ENCODE measurements around the gene CIAO2B.

CIAO2B gene

DNA sequence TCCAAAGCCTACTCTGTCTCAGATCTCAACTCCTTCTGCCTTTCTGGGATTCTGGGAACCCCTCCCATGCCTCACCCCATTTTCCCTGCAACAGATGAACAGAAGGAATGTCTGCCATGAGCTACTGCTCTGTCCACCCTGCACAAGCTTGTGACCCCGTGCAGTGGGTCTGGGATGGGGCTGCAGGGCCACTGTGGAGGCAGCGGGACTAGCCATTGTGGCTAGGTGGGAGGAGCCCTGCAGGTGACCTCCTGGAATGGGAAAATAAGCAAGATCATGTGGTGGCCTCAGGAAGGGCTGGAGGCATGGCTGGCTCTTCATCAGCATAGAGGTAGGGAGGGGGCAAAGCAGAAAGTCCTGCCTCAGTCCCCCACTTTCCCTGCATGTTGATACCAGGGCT, 40.1 kb downstream of the CIAO2B start:
- H3K36me3 ChIP-seq = no peaks in the 10 kb centered on the region
- no peaks in the 10 kb centered on the region for H3K27me3 ChIP-seq
- no peak overlapping the region for H3K4me3 ChIP-seq (ENCODE audit: low read depth in 1 of 2, low read length in 1 of 2)
- H3K9me3 ChIP-seq = no peaks in the 10 kb centered on the region
- H3K27ac ChIP-seq = no peak overlapping the region
- TF ChIP-seq, protein P1, sequence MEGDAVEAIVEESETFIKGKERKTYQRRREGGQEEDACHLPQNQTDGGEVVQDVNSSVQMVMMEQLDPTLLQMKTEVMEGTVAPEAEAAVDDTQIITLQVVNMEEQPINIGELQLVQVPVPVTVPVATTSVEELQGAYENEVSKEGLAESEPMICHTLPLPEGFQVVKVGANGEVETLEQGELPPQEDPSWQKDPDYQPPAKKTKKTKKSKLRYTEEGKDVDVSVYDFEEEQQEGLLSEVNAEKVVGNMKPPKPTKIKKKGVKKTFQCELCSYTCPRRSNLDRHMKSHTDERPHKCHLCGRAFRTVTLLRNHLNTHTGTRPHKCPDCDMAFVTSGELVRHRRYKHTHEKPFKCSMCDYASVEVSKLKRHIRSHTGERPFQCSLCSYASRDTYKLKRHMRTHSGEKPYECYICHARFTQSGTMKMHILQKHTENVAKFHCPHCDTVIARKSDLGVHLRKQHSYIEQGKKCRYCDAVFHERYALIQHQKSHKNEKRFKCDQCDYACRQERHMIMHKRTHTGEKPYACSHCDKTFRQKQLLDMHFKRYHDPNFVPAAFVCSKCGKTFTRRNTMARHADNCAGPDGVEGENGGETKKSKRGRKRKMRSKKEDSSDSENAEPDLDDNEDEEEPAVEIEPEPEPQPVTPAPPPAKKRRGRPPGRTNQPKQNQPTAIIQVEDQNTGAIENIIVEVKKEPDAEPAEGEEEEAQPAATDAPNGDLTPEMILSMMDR (IDR thresholded peaks at IDR 0.05) = no peak
- H3K4me1 ChIP-seq (ENCODE audit: control insufficient read depth in 1 of 2, insufficient read depth in 1 of 2, low read depth in 1 of 2, low read length in 1 of 2) = no peaks in the 10 kb centered on the region

DNA sequence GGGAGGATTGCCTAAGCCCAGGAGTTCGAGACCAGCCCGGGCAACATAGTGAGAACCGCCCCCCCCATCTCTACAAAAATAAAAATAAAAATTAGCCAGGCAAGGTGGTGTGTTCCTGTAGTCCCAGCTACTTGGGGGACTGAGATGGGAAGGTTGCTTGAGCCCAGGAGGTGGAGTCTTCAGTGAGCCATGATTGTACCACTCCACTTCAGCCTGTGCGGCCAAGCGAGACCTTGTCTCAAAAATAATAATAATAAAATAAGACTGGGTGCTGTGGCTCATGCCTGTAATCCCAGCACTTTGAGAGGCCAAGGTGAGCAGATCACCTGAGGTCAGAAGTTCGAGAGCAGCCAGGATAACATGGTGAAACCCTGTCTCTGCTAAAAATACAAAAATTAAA, 42.4 kb downstream of the CIAO2B start:
- Histone ChIP-seq H3K9me3 (no peaks in the 10 kb centered on the region), H3K27me3 (no peaks in the 10 kb centered on the region), H3K4me1 (ENCODE audit: control insufficient read depth in 1 of 2, insufficient read depth in 1 of 2, low read depth in 1 of 2, low read length in 1 of 2) (no peaks in the 10 kb centered on the region), H3K4me3 (ENCODE audit: low read depth in 1 of 2, low read length in 1 of 2) (no peak overlapping the region), H3K36me3 (no peaks in the 10 kb centered on the region), H3K27ac (no peak overlapping the region)
- TF ChIP-seq, protein P1 (IDR thresholded peaks at IDR 0.05) = no peak

DNA sequence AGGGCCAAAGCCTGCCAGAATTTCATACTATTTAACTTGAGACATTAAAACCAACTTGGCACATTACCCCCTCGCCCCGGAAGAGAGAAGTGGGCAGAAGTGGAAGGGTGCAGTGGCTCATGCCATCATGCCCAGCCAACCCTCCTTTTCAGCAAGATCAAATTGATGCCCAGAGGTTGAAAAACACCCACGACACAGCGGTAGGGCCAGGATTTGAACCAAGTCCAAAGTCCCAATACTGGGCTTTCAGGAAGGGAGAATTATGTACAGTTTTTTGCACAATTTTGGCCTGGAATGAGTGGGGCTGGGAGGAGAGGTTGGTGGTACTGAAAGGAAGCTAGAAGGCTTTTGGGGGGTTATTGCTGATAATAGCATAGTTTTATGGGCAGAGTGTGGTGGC, 42.8 kb downstream of the CIAO2B start:
- no peaks in the 10 kb centered on the region for H3K4me1 ChIP-seq (ENCODE audit: control insufficient read depth in 1 of 2, insufficient read depth in 1 of 2, low read depth in 1 of 2, low read length in 1 of 2)
- H3K36me3 ChIP-seq = no peaks in the 10 kb centered on the region
- TF ChIP-seq, protein P1 (IDR thresholded peaks at IDR 0.05) = no peak
- H3K27me3 ChIP-seq = no peaks in the 10 kb centered on the region
- no peaks in the 10 kb centered on the region for H3K9me3 ChIP-seq
- no peak overlapping the region for H3K4me3 ChIP-seq (ENCODE audit: low read depth in 1 of 2, low read length in 1 of 2)
- no peak overlapping the region for H3K27ac ChIP-seq

DNA sequence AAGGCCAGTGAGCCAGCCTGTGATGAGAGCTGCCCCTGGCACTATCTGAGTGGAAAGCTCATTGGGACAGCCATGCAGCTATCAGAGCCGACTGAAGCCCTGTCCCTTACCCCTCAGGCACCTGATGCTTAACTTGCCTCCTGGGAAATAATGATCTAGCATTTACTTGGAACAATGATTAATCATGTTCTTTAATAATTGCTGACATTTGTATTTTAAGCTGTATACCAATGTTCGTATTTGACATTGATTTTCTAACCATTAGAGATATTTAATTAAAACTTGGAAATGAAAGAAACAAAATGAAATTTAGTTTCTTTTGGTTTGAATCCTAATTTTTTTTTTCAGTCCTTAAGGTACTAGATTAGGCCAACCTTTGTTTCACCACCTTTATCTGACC, 43.4 kb downstream of the CIAO2B start:
- Histone ChIP-seq H3K4me1 (ENCODE audit: control insufficient read depth in 1 of 2, insufficient read depth in 1 of 2, low read depth in 1 of 2, low read length in 1 of 2) (no peaks in the 10 kb centered on the region), H3K36me3 (no peaks in the 10 kb centered on the region)
- TF ChIP-seq, protein P1 (IDR thresholded peaks at IDR 0.05) = no peak

DNA sequence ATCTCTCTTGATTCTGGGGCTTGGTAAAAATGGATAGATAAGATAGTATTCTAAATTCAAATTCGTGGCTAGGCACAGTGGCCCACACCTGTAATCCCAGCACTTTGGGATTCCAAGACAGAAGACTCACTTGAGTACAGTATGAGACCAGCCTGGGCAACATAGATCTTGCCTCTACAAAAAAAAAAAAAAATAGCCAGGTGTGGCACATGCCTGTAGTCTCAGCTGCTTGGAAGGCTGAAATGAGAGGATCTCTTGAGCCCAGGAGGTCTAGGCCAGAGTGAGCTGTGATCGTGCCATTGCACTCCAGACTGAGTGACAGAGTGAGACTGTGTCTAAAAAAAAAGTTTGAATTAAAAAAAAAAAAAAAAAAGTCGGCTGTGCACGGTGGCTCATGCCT, 44.6 kb downstream of the CIAO2B start:
- Histone ChIP-seq H3K27me3 (no peaks in the 10 kb centered on the region), H3K4me1 (ENCODE audit: control insufficient read depth in 1 of 2, insufficient read depth in 1 of 2, low read depth in 1 of 2, low read length in 1 of 2) (no peaks in the 10 kb centered on the region), H3K36me3 (peaks cover 10% of the 10 kb centered on the region), H3K4me3 (ENCODE audit: low read depth in 1 of 2, low read length in 1 of 2) (no peak overlapping the region), H3K27ac (no peak overlapping the region), H3K9me3 (no peaks in the 10 kb centered on the region)
- TF ChIP-seq, protein P1 (IDR thresholded peaks at IDR 0.05) = no peak

More for the DNA sequence above, 43.4 kb downstream of the CIAO2B start:
- no peaks in the 10 kb centered on the region for H3K9me3 ChIP-seq
- no peaks in the 10 kb centered on the region for H3K27me3 ChIP-seq
- H3K27ac ChIP-seq = no peak overlapping the region
- no peak overlapping the region for H3K4me3 ChIP-seq (ENCODE audit: low read depth in 1 of 2, low read length in 1 of 2)
